HepG2 (cell line): ENCODE measurements around the gene NEDD8. TPM values are rescaled to one million over a fixed set of nuclear protein-coding genes. Genes with fewer than 3 reads are reported as not detected.

Experiments
- CERS6 ChIP-seq: sonication (generic); formaldehyde crosslinking; IDR thresholded peaks from 2 replicates; pipeline ENCODE4 v1.5.0; 2020; ENCODE audit warnings: missing genetic modification reagents
- DR1 ChIP-seq: sonication (generic); formaldehyde crosslinking; IDR thresholded peaks from 2 replicates; pipeline ENCODE4 v1.8.0; 2021; ENCODE audit warnings: mild to moderate bottlenecking, missing genetic modification reagents, inconsistent platforms
- HNF1B ChIP-seq: sonication (generic); formaldehyde crosslinking; IDR thresholded peaks from 2 replicates; pipeline ENCODE4 v1.5.1; 2020; ENCODE audit warnings: mild to moderate bottlenecking, moderate library complexity, missing genetic modification reagents
- IKZF1 ChIP-seq: fragments of 450-650 bp; IDR thresholded peaks from 2 replicates; pipeline ENCODE4 v1.7.1; 2016
- KDM1A ChIP-seq: IDR thresholded peaks from 2 replicates; pipeline ENCODE4 v1.6.1; 2016; ENCODE audit warnings: missing compliant biosample characterization
- KIAA2018 ChIP-seq: sonication (generic); formaldehyde crosslinking; IDR thresholded peaks from 2 replicates; pipeline ENCODE4 v1.5.0; 2020; ENCODE audit warnings: mild to moderate bottlenecking, missing genetic modification reagents, borderline replicate concordance
- MED13 ChIP-seq: sonication (generic); formaldehyde crosslinking; IDR thresholded peaks from 2 replicates; pipeline ENCODE4 v1.5.0; 2020; ENCODE audit warnings: missing genetic modification reagents
- MTA3 ChIP-seq: sonication (generic); formaldehyde crosslinking; IDR thresholded peaks from 2 replicates; pipeline ENCODE4 v1.4.0; 2020; ENCODE audit warnings: missing genetic modification reagents
- NFATC3 ChIP-seq: sonication (generic); formaldehyde crosslinking; IDR thresholded peaks from 2 replicates; pipeline ENCODE4 v1.5.1; 2020; ENCODE audit warnings: mild to moderate bottlenecking, missing genetic modification reagents
- NR2F6 ChIP-seq, 2 experiments: IDR thresholded peaks; 2 replicates each; pipeline ENCODE4 v1.6.1; 2016; ENCODE audit warnings: antibody characterized with exemption in 1 of 2, mild to moderate bottlenecking in 1 of 2
- SMAD9 ChIP-seq: sonication (generic); formaldehyde crosslinking; IDR thresholded peaks from 2 replicates; pipeline ENCODE4 v1.5.1; 2020; ENCODE audit warnings: mild to moderate bottlenecking, missing genetic modification reagents
- SRY ChIP-seq: sonication (generic); formaldehyde crosslinking; IDR thresholded peaks from 2 replicates; pipeline ENCODE4 v1.8.0; 2022; ENCODE audit warnings: mild to moderate bottlenecking, missing genetic modification reagents
- ZBTB14 ChIP-seq: sonication (generic); formaldehyde crosslinking; IDR thresholded peaks from 2 replicates; pipeline ENCODE4 v1.4.0; 2020; ENCODE audit warnings: missing genetic modification reagents
- ZMYM3 ChIP-seq: sonication (generic); formaldehyde crosslinking; IDR thresholded peaks from 2 replicates; pipeline ENCODE4 v1.5.1; 2020; ENCODE audit warnings: mild to moderate bottlenecking, missing genetic modification reagents
- ZNF292 ChIP-seq: sonication (generic); formaldehyde crosslinking; IDR thresholded peaks from 2 replicates; pipeline ENCODE4 v1.8.1; 2022; ENCODE audit warnings: mild to moderate bottlenecking, low read depth, missing genetic modification reagents, borderline replicate concordance
- ZNF44 ChIP-seq: sonication (generic); formaldehyde crosslinking; IDR thresholded peaks from 2 replicates; pipeline ENCODE4 v1.5.1; 2020; ENCODE audit warnings: mild to moderate bottlenecking, missing genetic modification reagents
- ZNF550 ChIP-seq: sonication (generic); formaldehyde crosslinking; IDR thresholded peaks from 2 replicates; pipeline ENCODE4 v1.4.0; 2020; ENCODE audit warnings: mild to moderate bottlenecking, missing genetic modification reagents, borderline replicate concordance
- ZNF629 ChIP-seq: sonication (generic); formaldehyde crosslinking; conservative IDR thresholded peaks from 2 replicates; pipeline ENCODE4 v1.5.0; 2020; ENCODE audit warnings: missing genetic modification reagents
- ZNF746 ChIP-seq: sonication (generic); formaldehyde crosslinking; IDR thresholded peaks from 2 replicates; pipeline ENCODE4 v1.8.0; 2022; ENCODE audit warnings: mild to moderate bottlenecking, missing genetic modification reagents
- polyA plus RNA-seq, 8 experiments: library from polyadenylated mRNA; depleted of rRNA in 3 of 8; stranded (reverse) in 7 of 8; unstranded in 1 of 8; fragments of >200 nt; fragmentation: Illumina TruSeq in 4 of 8; extraction: Trizol in 4 of 8; gene quantifications; 2 replicates each; pipeline versions ENCODE4 v1.2.1 to v1.2.3, GENCODE V29; 2011 to 2016; ENCODE audit warnings: low read depth in 4 of 8, missing spikeins in 1 of 8, mixed read lengths in 1 of 8; ENCODE audit not compliant: insufficient read depth in 1 of 8
- total RNA-seq, 5 experiments: library from RNA; depleted of rRNA; stranded (reverse); fragments of >200 nt; fragmentation: Illumina TruSeq; extraction: Trizol; gene quantifications; 2 replicates each; pipeline ENCODE4 v1.2.3, GENCODE V29; 2016; ENCODE audit warnings: low read depth in 1 of 5

Gene NEDD8
- total and polyA plus RNA-seq, 2 of the 13 experiments (the other 11 are each of a cell fraction or from before 2014, with no cell fraction given) = 535 to 713 TPM

- peak; percentile 99 for TF ChIP-seq ZMYM3 (CRISPR knock-in tag)
- TF ChIP-seq ZNF292 (CRISPR knock-in tag) = 0 out of 2 replicates have a peak, but pooled peaks have one; percentile 19
- peak; percentile 67 for TF ChIP-seq HNF1B
- TF ChIP-seq NFATC3 (CRISPR knock-in tag) = peak; percentile 92; the same call in 1 of the 2 replicates
- TF ChIP-seq SMAD9 (CRISPR knock-in tag) = peak; percentile 77; the same call in 1 of the 2 replicates
- TF ChIP-seq MTA3 (CRISPR knock-in tag) = no peak
- no peak for TF ChIP-seq IKZF1
- no peak for TF ChIP-seq KIAA2018 (CRISPR knock-in tag)
- TF ChIP-seq ZNF44 = peak; percentile 92
- TF ChIP-seq DR1 (CRISPR knock-in tag) = no peak
- peak; percentile 78; the same call in 1 of the 2 replicates for TF ChIP-seq ZNF746
- peak; percentile 7; the same call in 1 of the 2 replicates for TF ChIP-seq ZNF550 (CRISPR knock-in tag)
- TF ChIP-seq ZNF629 = peak; percentile 100
- no peak for TF ChIP-seq NR2F6 (IDR thresholded peaks at IDR 0.05)
- no peak for TF ChIP-seq NR2F6 (CRISPR knock-in tag; IDR thresholded peaks at IDR 0.05)
- no peak; the same call in 1 of the 2 replicates for TF ChIP-seq ZBTB14
- TF ChIP-seq SRY (CRISPR knock-in tag) = no peak
- peak; percentile 96 for TF ChIP-seq KDM1A (CRISPR knock-in tag)
- no peak for TF ChIP-seq CERS6 (CRISPR knock-in tag)
- peak; percentile 31; the same call in 1 of the 2 replicates for TF ChIP-seq MED13
Observed at GRCh38 chr14:24270537-24271133, 38.5 kb upstream of the NEDD8 start (continued).
